SK-N-MC (cell line): ENCODE results near the gene CNIH2.

Experiments used
- EZH2 ChIP-seq: fragments of 200-600 bp; sonication (generic); IDR thresholded peaks from one replicate; pipeline ENCODE4 v1.6.1; 2017; ENCODE audit warnings: antibody characterized with exemption
- POLR2AphosphoS5 ChIP-seq: IDR thresholded peaks from 2 replicates; pipeline ENCODE4 v1.6.1; 2012; ENCODE audit warnings: mild to moderate bottlenecking, low read depth, low read length, borderline replicate concordance

DNA sequence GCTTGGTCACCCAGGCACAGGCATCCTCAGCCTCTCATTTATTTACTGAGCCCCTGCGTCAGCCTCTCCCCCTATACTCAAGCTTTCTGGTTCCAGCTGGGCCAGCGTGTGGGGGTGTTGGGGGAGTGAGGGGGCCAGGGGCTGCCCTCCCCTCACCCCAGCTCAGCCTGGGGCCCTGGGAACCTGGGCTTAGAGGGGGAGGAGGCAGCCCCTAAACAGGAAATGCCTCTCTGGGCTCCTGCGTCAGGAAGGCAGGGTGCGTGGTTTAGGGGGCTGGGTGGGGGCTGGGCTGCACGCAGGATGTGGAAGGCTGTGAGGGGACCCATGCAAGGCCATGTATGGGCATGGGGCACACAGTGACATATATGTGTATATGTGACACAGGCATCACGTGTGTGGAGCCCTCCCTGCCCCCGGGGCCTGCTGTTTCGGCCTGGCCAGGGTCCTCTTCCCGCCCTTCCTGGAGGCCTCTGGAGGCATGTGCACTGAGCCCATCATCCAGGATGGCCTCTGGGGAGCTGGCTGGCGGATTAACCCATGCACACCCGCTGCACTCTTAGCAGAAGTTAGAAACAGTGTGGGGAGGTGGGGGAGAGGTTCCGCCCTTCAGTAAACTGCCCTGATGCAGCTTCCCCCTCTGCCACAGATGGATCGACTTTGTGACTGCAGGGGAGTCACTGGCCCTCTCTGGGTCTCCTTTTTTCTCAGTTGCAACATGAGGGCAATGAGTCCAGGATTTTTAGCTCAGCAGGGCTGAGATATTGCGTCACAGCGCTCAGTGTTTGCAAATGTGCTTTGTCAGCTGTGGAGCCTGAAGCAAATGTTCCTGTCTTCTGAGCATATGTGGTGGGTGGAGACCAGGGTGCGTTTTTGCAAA, 40.0 kb downstream of the CNIH2 start:
- TF ChIP-seq POLR2AphosphoS5 (peak; percentile 78), EZH2 (no peak)
